Left ventricle myocardium inferior (tissue), 1 donor: ENCODE results near the gene HOMER3. TPM values are rescaled to one million over a fixed set of nuclear protein-coding genes. Genes with fewer than 3 reads are reported as not detected.

ENCODE experiments used
- DNase-seq: peaks from one replicate; pipeline ENCODE4 v3.0.0-alpha.2; 2020
- H3K27ac ChIP-seq: fragments of 200-600 bp; replicated peaks from 2 replicates; pipeline ENCODE4 v1.8.0; 2021
- H3K27me3 ChIP-seq: fragments of 200-600 bp; 2 replicates; pipeline ENCODE4 v1.8.0; 2021; ENCODE audit warnings: low read depth
- H3K36me3 ChIP-seq: fragments of 200-600 bp; 2 replicates; pipeline ENCODE4 v1.8.0; 2021
- H3K4me1 ChIP-seq: fragments of 200-600 bp; 2 replicates; pipeline ENCODE4 v1.8.0; 2021
- H3K4me3 ChIP-seq: fragments of 200-600 bp; 2 replicates; pipeline ENCODE4 v1.8.0; 2021; ENCODE audit warnings: mild to moderate bottlenecking, moderate library complexity
- H3K9me3 ChIP-seq: fragments of 200-600 bp; replicated peaks from 2 replicates; pipeline ENCODE4 v1.8.0; 2021
- CTCF ChIP-seq: fragments of 200-600 bp; IDR thresholded peaks from 2 replicates; pipeline ENCODE4 v1.8.0; 2021; ENCODE audit warnings: antibody characterized with exemption, mild to moderate bottlenecking, borderline replicate concordance
- intact Hi-C: fragments of 100-400 bp; cut with micrococcal nuclease; formaldehyde crosslinking; loops from one replicate; pipeline ENCODE4 v1.11.0; 2022
- total RNA-seq: library from RNA; stranded (reverse); fragmentation: NEBNext Ultra II Directional; extraction: Animal tissue kit (Norgen Biotek cat#: 25700); gene quantifications from one replicate; pipeline ENCODE4 v1.2.1, GENCODE V29; 2021
- donor health status: DM: no; HTN: yes; CAD: no; lungs with severe emphysema.

The HOMER3 gene
- total RNA-seq, 1 donor from 2014 or later = 14.7 TPM

DNA sequence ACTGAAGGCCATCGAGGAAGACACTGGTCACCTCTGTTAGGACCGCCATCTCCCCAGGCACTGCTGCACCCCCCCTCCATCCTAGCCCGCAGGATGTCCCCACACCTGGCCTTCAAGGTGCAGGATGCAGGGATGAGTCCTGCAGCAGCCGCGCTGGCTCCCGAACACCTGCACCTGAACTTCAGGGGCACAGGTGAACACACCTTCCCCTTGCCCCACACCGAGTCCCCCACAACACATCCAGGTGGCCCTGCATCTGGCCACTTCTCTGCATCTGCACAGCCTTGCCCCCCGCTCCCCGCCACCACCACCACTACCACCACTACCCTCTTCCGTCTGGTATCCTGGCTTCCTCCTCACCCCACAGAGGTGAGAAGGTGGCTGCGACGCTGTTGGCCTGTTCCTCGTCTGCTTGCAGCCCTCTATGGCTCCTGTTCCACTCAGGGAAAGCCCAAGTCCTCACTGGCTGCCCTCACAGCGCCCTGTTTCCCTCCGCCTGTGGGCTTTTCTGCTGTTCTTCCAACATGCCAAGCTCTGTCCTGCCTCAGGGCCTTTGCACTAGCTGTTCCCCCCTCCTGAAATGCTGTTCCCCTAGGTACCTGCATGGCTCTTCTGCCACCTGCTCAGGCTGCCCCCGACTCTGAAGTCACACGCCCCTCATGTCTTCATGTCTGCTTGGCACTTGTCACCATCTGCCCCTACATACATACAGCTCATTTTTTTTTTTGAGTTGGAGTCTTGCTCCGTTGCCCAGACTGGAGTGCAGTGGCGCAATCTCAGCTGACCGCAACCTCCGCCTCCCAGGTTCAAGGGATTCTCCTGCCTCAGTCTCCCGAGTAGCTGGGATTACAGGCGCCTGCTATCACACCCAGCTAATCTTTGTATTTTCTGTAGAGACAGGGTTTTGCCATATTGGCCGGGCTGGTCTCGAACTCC is 43.7 kb downstream of the HOMER3 start:
- DNase-seq = no peak

DNA sequence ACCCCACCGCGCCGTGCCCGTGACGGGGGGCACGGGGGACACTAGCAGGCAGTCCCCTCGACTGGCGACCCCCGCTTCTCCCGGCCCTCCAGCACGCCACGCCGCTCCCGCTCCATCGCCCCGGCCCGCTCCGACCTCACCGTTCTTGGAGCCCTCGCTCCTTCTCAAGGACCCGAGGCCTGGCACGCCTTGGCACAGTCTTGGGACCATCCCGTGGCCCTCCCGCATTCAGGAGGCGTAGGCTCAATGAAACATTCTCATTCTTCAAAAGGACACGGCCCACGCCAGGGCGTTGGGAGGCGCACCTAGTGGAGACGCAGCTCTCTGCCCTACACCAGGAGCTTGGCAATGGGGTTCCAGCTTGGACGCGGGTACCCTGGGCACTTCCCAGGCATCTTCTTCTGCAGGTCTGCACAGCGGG is 44.6 kb downstream of the HOMER3 start:
- Histone ChIP-seq H3K4me3 (peak overlapping the region; percentile 30), H3K27ac (no peak overlapping the region), H3K27me3 (peaks cover 49% of the 10 kb centered on the region), H3K4me1 (peaks cover 24% of the 10 kb centered on the region), H3K9me3 (no peaks in the 10 kb centered on the region), H3K36me3 (peaks cover 25% of the 10 kb centered on the region)
- DNase-seq = no peak
- TF ChIP-seq CTCF = no peak
- intact Hi-C loops = no loop called here

More for the DNA sequence above, 43.7 kb downstream of the HOMER3 start:
- intact Hi-C loops = no loop called here
- Histone ChIP-seq H3K4me1 (peaks cover 24% of the 10 kb centered on the region), H3K27me3 (peaks cover 48% of the 10 kb centered on the region), H3K36me3 (peaks cover 28% of the 10 kb centered on the region), H3K4me3 (no peak overlapping the region), H3K27ac (no peak overlapping the region), H3K9me3 (no peaks in the 10 kb centered on the region)
- no peak for TF ChIP-seq CTCF

- H3K4me3 ChIP-seq = peak within 1 kb of the TSS; percentile 65
- H3K36me3 ChIP-seq = peaks cover 19% of the 10 kb centered on the region
- no peak for TF ChIP-seq CTCF
- H3K27me3 ChIP-seq = peaks cover 49% of the 10 kb centered on the region
- H3K4me1 ChIP-seq = peaks cover 24% of the 10 kb centered on the region
- DNase-seq = no peak
- H3K27ac ChIP-seq = no peak within 1 kb of the TSS
- H3K9me3 ChIP-seq = no peaks in the 10 kb centered on the region
- intact Hi-C loops = no loop called here
These were observed 45.1 kb downstream of the HOMER3 start, which contains the start of gene CERS1 for GRCh38 chr19:18895824-18896341. Gene CERS1, minus strand, starts transcription at chr19:18896158. Its CDS starts 86 bp downstream, at chr19:18896072.

- peaks cover 24% of the 10 kb centered on the region for H3K4me1 ChIP-seq
- DNase-seq = no peak
- H3K9me3 ChIP-seq = no peaks in the 10 kb centered on the region
- peak; percentile 39 for TF ChIP-seq CTCF
- no peak overlapping the region for H3K27ac ChIP-seq
- peaks cover 13% of the 10 kb centered on the region for H3K36me3 ChIP-seq
- peak overlapping the region; percentile 65 for H3K4me3 ChIP-seq
- intact Hi-C loops = no loop called here
- peaks cover 49% of the 10 kb centered on the region for H3K27me3 ChIP-seq
These were observed 45.8 kb downstream of the HOMER3 start for GRCh38 chr19:18895038-18895823.
